GM18909 (cell line): ENCODE measurements around the gene PLA2G6.

ENCODE experiments used
- ATAC-seq: cut with Tn5 transposase; IDR thresholded peaks from one replicate; pipeline ENCODE4 v1.9.1; 2021; ENCODE audit warnings: mild to moderate bottlenecking; ENCODE audit not compliant: unreplicated experiment, poor library complexity

PLA2G6 gene, protein sequence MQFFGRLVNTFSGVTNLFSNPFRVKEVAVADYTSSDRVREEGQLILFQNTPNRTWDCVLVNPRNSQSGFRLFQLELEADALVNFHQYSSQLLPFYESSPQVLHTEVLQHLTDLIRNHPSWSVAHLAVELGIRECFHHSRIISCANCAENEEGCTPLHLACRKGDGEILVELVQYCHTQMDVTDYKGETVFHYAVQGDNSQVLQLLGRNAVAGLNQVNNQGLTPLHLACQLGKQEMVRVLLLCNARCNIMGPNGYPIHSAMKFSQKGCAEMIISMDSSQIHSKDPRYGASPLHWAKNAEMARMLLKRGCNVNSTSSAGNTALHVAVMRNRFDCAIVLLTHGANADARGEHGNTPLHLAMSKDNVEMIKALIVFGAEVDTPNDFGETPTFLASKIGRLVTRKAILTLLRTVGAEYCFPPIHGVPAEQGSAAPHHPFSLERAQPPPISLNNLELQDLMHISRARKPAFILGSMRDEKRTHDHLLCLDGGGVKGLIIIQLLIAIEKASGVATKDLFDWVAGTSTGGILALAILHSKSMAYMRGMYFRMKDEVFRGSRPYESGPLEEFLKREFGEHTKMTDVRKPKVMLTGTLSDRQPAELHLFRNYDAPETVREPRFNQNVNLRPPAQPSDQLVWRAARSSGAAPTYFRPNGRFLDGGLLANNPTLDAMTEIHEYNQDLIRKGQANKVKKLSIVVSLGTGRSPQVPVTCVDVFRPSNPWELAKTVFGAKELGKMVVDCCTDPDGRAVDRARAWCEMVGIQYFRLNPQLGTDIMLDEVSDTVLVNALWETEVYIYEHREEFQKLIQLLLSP

DNA sequence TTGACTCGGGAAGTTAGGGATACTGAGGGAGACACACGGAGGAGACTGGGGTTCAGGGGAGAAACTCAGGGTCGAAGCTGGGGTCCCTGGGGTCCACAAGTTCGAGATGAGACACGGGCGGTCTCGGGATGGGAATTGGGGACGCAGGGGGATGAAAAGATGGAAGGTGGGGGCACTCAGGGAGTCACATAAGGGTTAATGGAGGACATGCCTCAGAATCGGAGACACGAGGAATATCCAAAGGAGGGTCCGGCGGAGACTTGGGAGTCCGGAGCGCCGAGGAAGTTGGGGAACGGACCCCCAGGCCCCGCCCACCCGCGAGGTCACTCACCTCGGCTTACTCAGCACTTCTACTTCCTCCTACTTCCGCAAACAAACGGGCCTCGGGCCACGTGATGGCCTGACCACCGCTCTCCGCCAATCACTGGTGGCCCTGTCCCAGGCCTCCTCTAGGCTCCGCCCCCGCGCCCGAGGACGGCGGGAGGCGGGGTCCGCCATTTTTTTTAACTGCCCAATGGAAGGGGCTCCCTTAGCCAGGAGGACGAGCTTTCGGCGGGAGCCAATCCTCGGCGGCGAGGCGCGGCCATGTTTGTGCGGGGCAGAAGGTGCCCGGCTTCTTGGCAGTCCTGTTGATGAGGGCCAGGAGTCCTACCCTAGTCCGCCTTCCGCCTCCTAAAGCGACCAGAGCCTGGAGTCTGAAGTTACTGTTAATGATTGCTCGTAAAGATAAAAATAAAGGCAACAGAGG lies at the start of gene PLA2G6:
Gene PLA2G6 (minus strand): TSS at position 378 of the 748 bp plus-strand sequence. CDS start 12,404 bp downstream, outside the sequence.
- ATAC-seq = peak; percentile 86

DNA sequence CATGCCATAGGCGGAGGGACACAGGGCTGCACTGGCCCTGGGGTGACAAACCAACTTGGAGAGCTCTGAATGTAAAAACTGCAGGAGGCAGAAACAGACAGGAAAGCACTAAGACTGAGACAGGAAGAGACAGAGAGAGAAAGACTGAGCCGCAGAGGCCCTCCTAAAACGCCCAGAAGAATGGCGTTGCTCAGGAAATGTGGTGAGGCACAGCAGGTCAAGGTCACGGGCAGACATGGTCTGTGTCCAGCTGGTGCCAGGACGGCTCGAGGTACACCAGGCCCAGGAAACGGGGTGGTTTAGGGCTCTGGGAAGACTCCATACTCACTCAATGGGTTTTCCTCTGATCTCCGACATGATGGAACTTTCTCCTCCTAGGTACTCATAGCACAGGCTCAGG lies 49.3 kb upstream of the PLA2G6 start:
- ATAC-seq = no peak

DNA sequence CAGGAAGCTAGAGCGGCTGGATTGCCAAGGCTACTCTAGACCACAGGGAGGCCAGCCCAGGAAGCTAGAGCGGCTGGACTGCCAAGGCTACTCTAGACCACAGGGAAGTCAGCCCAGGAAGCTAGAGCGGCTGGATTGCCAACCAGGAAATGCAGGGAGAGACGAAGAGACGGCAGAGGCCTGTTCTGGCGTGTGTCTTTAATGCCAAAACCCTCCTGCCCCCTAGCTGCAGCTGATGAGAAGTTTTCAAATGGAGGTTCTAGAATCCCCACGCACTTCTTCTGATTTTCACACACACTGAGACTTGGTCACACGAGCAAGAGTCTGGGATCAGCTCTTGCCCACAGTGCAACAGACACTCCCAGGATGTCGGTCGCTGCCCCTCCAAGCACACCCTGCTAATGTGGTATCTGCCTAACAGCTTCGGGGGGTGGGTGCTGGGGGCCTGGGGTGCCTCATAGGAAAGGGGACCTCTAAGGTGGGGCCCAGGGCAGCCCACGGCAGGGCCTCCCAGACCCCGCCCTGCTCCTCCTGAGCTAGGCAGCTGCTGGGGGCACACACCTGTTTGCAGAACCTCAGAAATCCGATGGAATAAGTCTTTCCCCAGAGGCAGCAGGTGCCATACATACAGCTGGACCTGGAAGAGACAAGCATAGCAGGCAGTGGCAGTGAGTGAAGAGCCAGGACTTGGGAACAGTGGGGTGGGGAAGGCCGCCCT lies 48.6 kb upstream of the PLA2G6 start:
- ATAC-seq = no peak

DNA sequence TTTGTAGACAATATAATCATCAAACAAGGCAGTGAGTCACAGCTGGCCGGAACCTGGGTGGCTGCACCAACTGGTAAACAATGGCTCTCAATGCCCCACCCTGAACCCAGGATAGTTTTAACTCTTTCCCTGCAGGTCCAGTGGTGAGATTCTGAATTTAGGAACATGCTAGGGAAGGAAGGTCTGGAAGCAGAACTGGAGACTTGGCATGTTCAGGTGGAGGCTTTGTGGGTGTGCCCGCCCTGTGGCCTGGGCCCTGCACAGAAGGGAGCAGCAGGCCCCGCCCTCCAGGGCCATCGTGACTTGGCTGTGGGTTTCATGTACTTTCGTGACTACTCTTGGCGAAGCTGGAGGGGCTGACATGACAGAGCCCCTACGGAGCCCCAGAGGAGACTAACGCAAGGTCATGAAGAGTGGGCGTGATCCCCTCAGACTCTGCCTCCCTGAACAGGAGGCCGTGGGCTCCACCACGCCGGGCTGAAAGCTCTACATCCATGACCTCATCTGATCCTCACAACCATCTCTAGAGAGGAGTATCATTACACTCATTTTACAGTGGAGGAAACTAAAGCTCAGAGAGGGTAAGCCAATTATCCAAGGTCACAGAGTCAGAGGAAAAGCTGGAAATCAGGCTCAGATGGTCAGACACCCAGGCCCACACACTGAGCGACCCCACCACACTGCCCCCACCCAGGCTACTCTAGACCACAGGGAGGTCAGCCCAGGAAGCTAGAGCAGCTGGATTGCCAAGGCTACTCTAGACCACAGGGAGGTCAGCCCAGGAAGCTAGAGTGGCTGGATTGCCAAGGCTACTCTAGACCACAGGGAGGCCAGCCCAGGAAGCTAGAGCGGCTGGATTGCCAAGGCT lies 47.5 kb upstream of the PLA2G6 start:
- no peak for ATAC-seq

DNA sequence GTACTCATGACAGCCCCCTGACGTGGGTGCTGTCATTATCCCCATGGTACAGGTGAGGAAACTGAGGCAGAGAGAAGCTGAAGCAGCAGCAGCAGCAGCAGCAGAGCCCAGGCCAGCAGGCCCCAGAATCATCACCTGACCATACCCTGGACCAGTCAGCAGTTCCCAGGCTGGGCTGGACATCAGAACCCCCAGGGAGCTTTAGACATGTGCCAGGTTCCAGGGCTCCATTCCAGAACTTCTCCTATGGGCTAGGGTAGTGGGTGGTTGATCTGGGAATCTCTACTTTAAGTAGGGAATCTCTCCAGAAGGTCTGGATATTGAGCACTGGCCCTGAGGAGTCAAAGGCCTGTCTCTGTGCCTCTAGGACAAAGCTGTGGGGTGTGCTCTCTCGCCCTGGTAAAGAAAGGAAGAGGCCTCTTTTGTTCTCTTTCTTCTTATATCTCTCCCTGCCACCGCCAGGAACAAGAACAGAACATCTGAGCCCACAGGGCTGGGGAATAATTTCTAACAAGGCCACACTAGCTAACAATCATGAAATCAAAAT lies 46.8 kb upstream of the PLA2G6 start:
- no peak for ATAC-seq

DNA sequence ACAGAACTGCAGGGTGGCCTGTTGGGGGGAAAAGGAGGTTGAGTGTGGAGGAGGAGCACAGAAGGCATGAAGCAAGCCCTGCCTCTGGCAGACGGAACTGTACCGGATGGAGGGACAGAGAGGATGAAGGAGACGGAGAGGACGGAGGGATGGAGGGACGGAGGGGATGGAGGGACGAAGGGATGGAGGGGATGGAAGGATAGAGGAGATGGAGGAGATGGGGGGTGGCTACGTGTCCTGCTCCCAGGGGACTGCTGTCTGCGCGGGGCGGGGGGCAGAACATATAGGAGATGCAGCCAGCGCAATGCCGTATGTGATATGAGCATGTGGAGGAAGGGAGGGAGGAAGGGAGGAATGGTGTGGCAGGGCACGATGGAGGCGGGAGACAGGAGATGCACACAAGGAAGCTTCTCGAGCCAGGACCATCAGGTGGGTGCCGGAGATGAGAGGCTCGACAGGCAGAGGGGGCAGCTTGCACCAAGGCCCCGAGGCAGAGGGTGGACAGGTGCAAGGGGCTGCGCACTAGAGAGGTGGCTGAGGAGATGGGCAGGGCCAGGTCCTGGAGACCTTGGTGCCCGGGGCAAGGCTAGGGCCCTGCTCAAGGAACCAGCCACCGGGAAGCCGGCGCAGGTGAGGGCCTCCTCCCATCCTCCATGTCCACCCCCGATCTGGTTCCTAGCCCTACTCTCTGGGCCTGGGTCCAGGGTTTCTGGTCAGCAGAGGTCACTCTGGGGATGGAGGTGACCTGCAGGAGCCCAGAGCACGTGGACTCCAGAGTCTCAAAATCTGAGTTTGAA lies 45.4 kb upstream of the PLA2G6 start:
- no peak for ATAC-seq

DNA sequence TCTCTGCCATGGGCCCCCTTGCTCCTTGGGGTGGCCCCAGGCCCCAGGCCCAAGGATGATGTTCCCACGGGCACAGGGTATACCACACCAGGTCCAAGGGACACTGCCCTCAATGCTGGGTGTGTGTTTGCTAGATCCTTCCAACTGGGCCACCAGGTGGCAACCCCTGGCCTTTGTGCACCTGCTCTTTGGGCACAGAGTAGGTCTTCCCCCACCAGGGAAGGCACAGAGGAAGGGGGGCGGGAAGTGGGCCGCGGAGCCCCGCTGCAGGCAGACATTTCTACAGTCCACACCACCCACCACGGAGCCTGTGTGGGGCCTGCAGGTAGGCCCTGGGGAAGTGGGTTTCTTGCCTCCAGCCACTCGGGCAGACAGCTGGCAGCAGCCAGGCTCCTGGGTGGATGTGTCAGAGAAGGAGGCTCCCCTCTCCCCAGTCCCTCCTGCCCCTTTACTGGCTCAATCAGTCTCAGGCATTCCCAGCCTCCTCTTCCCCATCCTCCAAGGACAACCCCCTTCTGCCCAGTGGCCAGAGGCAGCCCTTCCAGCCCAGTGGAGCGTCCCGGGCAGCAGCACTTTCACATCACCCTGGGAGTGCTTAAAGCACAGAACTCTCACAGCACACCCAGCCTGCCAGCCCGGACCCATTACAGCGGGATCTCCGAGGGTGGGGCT lies 41.8 kb upstream of the PLA2G6 start:
- no peak for ATAC-seq

DNA sequence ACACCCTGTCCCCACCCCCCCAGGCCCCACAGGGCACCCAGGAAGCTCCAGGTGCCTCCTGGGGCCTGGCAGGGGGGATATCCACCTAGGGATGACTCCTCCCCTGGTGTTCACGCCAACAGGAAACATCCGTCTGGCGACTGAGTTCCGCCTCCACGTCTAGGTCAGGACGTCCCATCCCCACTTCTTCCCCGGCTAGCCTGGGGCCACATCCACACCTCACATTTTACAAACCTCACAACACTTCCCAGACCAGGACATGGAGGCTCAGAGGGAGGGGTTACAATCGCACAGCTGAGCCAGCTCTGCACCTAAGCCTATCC lies 41.1 kb upstream of the PLA2G6 start:
- no peak for ATAC-seq

DNA sequence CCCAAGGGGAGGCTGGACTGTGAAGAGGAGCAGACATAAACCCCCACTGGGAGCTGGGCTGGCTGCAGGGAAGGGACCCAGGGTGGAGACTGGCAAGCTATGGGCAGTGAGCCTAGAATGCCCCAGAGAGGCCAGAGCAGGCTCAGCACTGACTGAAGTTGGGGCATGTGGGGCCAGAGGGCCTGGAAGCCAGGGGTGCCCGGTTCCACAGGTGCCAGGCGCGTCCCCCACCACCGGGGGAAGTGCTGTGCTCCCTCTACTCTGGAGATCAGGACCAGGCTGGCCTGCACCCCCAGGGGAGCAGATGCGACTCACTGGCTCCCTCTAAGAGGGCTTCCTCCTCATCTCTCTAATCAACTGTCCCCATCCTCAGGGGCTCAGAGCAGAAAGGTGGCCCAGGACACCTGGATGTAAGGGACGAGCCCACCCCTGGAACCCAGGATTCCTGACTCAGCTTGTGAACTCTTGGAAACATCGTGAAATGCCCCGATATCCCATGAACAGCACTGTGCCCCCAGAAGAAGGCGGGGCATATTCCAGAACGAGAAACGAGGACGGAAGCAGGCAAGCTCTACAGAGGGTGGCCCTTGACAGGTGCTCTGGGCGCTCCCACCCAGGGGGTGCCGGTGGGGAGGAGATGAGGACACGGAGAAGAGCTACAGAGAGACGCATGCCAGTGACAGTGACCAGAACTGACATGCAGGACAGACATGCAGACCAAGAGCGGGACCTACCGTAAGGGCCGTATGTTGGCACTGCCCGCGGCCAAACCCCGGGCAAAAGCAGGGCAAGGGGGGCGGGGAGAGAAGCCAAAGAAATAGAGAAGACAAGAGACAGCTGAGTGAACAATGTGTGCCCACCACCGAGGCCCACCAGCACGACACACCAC lies 40.5 kb upstream of the PLA2G6 start:
- ATAC-seq = no peak

DNA sequence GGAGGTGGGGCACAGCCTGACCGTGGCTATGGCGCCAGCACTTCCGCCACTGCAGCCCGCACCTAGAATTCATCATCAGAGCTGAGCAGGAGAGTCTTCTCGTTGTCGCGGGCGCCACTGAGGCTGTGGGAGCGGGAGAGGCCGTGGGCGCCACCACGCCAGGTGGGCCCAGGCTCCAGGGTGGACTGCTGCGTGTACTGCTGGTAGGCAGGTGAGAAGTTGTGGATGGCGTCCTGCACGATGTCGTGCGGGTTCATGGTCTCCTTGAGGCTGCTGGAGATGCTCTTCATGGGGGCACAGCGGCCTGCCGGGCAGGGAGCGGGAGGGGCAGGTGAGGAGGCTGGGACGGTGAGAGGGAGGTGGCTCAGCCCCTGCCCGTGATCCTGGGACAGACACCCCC lies 39.8 kb upstream of the PLA2G6 start:
- ATAC-seq = no peak

DNA sequence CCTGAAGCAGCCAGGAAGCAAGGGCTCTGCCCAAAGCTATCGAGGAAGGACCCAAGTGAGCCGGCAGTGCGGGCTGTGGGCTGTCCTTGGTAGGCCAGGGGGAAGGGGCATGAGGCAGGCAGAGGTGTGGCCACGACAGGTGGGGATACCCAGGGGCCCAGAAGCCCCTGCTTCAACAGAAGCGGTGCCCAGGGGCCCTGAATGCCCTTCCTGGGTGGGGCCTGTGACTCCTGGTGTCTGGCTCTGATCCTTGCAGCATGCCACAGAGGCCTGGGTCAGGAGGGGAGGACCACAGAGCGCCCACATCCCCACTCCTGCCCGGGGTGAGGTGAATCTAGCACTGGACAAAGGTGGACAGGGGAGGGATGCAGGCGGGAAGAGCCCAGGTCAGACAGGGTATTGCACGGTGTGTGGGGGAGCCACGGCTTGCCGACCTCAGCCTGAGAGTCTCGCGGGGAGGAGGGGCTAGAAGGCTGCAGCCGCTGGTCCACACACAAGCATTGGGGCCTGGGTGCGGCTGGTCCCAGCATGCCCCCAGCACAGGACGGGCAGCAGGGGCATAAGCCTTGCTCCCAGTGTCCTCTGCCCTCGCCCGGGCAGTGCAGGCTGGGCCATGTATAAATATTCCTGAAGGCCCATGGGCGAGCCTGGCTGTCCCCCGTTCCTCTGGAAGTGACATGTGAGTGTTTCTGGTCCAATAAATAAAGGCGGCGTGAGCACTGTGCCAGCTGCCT lies 39.2 kb upstream of the PLA2G6 start:
- no peak for ATAC-seq

DNA sequence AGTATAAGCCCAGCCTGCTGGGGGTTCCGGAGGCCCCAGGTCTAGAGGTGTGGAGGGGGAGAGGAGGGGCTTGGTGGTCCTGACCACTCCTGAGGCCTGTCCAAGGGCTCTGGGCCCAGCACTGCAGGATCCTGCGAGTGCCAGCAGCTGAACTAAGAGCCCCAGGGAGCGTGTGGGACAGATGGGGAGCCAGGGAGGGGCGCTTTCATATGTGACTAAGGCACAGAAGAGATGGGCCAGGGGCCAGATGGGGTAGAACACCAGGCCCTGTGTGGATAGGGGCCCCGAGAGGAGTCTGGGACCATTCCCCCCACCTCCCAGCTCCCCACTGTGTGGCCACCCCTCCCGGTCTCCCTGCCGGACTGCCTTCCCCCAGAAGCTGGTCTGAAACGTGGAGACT lies 38.5 kb upstream of the PLA2G6 start:
- no peak for ATAC-seq

DNA sequence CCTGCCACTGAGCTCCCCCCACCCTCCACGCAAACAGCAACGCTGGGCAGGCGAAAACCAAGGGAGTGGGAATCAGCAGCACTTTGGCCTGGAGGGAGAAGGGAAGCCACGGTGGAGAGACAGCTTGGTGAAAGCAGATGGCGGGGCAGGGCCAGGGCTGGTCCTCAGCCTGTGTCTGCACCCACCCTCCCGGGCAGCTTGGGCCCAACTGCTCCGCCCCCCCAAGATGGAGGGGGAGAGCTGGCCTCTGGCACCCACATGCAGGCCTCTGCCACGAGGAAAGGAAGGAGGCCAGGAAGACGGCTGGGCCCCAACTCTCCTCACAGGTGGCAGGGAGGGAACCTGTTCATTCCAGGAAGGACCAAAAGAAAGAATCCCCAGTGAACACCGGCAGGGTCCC lies 38.0 kb upstream of the PLA2G6 start:
- ATAC-seq = no peak

DNA sequence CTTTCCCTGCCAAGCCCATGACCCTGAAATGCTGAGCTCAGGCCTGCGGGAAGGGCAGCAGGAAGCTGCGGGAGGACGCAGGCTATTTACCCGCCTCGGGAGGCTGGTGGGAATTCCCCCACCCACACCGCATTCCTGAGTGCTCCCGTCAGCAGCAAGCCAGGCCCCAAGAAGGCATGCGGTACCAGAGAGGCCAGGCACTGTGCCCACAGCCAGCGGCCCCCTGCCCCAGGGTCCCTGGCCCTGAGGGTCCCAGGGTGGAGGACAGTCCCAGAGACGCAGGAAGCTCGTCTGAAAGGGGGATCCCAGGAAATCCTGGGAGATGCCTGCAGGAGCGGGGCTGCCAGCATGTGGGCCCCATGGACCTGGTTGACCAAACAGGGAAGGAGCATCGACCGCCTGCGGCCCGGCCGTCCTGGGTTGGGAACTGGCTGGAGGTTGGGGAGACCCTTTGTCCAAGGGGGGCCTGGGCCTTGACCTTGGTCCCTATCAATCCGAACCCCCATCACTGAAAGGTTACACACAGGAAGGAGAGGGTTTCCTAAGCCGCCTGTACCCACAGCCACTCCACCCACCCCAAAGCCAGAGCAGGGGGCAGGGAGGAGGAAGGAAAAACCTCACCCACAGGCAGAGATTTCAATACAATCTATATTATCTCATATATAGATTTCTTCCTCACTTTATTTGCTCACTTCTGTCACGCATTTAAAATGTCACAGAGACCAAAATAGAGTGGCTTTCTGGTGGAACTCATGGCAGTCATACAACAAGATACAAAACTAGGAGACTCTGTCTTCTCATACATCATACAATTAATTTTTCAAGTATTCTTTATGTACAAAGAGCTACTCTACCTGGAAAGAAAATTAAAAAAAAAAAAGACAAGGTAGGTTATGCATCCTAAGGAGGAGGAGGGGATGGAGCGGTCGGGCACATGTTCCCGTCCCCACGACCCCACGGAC lies 37.3 kb upstream of the PLA2G6 start:
- no peak for ATAC-seq
